Measurements from ENCODE around the gene LYRM4.

DNA sequence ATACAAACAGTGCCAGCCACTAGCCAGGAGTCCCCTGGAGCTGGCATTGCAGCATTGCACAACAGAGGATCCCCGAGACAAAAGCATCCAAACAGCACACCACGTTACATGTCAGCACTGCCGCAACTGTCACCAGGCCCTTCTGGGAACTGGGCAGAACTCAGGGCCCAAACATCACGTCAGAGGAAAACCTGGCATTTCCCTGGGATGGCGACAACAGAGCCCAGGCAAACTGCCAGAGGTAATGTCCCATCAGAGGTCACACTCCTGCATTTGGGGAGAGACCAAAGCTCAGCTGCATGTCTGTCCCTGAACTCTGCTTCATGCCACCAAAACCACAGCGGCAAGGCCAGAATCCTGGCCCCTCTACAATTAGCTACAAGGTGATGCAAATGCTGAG, 139.3 kb downstream of the LYRM4 start:
- TF ChIP-seq CTCF (conservative IDR thresholded peaks at IDR 0.05) (no peak), EZH2 (IDR thresholded peaks at IDR 0.05; ENCODE audit: low read depth) (no peak)
